ENCODE measurements around the gene RHBDL1. TPM values are rescaled to one million over a fixed set of nuclear protein-coding genes. Genes with fewer than 3 reads are reported as not detected.
A peak's percentile ranks its signal among the peaks of the same experiment; 100 is the strongest.

RHBDL1 gene
- total and polyA plus RNA-seq, 7 donors = 0.06 to 0.42 (median 0.13) TPM

DNA sequence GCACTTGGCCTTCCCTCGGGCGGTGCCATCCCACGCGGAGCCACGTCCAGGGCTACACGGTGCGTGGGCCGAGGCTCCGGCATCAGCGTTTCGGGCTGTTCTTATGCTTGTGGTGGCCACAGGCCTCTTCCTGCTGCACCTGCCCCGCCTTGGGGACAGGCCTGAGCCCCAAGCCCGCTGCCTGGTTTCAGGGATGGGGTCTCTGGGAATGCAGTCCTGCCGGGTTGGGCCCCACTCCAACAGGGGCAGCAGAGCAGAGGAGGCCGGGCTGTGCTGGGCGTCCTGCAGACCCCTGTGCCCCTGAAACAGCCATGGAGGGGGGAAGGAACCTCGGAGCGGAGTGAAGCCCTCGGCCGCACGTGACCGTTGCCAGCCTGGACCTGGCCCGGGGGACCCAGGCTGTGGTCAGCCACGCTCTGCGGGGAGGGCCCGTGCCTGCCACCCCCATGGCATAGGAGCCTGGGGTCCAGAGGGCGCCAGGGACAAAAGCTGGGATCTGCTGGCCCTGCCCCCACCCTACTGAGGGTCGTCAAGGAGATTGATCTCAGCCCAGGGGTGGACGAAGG is 45.1 kb upstream of the RHBDL1 start:
- no peak overlapping the region for H3K4me3 ChIP-seq
- WGBS, 3 donors = 44 to 52% (median 46%) methylated on average over 27 to 29 of the region's 29 CpGs
- no peak for ATAC-seq
- intact Hi-C loops (cut with DNase I) = loop anchor here in 1 of 2 donors (5.0 kb wide), 1 partner anchor 38 kb away; the partner anchor contains the start of gene RAB40C
- H3K9me3 ChIP-seq = no peaks in the 10 kb centered on the region
- H3K36me3 ChIP-seq (ENCODE audit: insufficient read depth in 1 of 2, low read depth in 1 of 2) = peaks cover 0 to 44% of the 10 kb centered on the region in 2 donors
- peaks cover 31% of the 10 kb centered on the region for H3K4me1 ChIP-seq
- peak overlapping the region; percentile 4 for H3K27ac ChIP-seq
- TF ChIP-seq, protein P1, sequence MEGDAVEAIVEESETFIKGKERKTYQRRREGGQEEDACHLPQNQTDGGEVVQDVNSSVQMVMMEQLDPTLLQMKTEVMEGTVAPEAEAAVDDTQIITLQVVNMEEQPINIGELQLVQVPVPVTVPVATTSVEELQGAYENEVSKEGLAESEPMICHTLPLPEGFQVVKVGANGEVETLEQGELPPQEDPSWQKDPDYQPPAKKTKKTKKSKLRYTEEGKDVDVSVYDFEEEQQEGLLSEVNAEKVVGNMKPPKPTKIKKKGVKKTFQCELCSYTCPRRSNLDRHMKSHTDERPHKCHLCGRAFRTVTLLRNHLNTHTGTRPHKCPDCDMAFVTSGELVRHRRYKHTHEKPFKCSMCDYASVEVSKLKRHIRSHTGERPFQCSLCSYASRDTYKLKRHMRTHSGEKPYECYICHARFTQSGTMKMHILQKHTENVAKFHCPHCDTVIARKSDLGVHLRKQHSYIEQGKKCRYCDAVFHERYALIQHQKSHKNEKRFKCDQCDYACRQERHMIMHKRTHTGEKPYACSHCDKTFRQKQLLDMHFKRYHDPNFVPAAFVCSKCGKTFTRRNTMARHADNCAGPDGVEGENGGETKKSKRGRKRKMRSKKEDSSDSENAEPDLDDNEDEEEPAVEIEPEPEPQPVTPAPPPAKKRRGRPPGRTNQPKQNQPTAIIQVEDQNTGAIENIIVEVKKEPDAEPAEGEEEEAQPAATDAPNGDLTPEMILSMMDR (IDR thresholded peaks at IDR 0.05) = no peak
- peak; percentile 30 to 48 for DNase-seq
- H3K27me3 ChIP-seq (ENCODE audit: insufficient read depth in 3 of 3, low read length in 2 of 3) = no peaks in the 10 kb centered on the region

DNA sequence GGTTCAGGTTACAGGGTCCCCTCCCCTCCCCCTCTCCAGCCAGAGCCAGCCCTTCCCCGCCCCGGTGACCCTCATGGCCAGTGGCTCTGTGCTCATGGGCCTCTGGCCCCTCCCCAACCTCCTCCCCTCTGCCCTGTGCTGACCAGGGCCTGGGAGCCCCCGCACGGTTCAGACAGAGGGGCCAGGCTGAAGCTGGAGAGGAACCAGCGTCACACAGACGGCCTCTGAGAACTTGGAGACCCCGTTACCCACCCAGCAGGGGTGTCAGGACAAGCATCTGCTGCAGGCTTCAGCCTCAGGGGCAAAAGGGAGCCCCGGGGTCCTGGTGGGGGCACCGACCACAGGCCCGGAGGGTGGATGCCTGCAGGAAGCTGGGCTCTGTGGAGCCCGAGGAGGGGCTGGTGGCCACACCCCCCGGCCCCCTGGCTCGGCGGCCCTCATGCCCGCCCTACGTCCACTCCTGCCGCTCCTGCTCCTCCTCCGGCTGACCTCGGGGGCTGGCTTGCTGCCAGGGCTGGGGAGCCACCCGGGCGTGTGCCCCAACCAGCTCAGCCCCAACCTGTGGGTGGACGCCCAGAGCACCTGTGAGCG is 44.6 kb upstream of the RHBDL1 start, which contains the start of gene WFIKKN1:
WFIKKN1 (plus strand) TSS at position 171 of the 591 bp plus-strand sequence; CDS start at position 440, 269 bp downstream.
- peak within 1 kb of the TSS; percentile 16 for H3K27ac ChIP-seq
- no peak for ATAC-seq

DNA sequence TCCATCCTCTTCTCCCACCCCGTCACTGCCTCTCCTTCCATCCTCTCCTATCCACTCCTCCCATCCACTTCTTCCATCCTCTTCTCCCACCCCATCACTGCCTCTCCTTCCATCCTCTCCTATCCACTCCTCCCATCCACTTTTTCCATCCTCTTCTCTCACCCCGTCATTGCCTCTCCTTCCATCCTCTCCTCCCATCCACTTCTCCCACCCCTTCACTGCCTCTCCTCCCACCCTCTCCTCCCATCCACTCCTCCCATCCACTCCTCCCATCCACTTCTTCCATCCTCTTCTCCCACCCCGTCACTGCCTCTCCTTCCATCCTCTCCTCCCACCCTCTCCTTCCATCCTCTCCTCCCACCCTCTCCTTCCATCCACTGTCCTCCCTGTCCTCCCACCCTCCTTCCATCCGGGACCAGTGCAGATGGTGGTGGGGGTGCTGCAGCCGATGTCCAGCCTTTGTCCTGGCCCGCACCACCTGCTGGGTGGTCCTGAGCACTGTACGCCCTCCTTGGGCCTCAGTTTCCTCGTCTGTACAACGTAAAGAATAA is 43.6 kb upstream of the RHBDL1 start:
- 53 to 55% (median 54%) methylated on average over 9 of the region's 9 CpGs for WGBS, 3 donors
- no peak overlapping the region for H3K4me3 ChIP-seq
- H3K27me3 ChIP-seq (ENCODE audit: insufficient read depth in 3 of 3, low read length in 2 of 3) = no peaks in the 10 kb centered on the region
- peaks cover 36% of the 10 kb centered on the region for H3K4me1 ChIP-seq
- no peak overlapping the region for H3K27ac ChIP-seq
- peaks cover 0 to 31% of the 10 kb centered on the region in 2 donors for H3K36me3 ChIP-seq (ENCODE audit: insufficient read depth in 1 of 2, low read depth in 1 of 2)
- no peaks in the 10 kb centered on the region for H3K9me3 ChIP-seq
- TF ChIP-seq, protein P1 (IDR thresholded peaks at IDR 0.05) = no peak
- intact Hi-C loops (cut with DNase I) = loop anchor here in 1 of 2 donors (5.0 kb wide), 1 partner anchor 40 kb away; the partner anchor contains the start of gene RAB40C
- ATAC-seq (no peak), DNase-seq (no peak)

More for the DNA sequence above, 44.6 kb upstream of the RHBDL1 start, which contains the start of gene WFIKKN1:
- H3K9me3 ChIP-seq = no peaks in the 10 kb centered on the region
- peak; percentile 46 to 68 for DNase-seq
- H3K4me3 ChIP-seq = no peak within 1 kb of the TSS
- 9 to 10% (median 9%) methylated on average over 9 to 23 of the region's 23 CpGs for WGBS, 3 donors
- H3K36me3 ChIP-seq (ENCODE audit: insufficient read depth in 1 of 2, low read depth in 1 of 2) = peaks cover 0 to 38% of the 10 kb centered on the region in 2 donors
- TF ChIP-seq, protein P1 (IDR thresholded peaks at IDR 0.05) = no peak
- no peaks in the 10 kb centered on the region for H3K27me3 ChIP-seq (ENCODE audit: insufficient read depth in 3 of 3, low read length in 2 of 3)
- intact Hi-C loops (cut with DNase I) = loop anchor here in 1 of 2 donors (5.0 kb wide), 1 partner anchor 39 kb away; the partner anchor contains the start of gene RAB40C
- H3K4me1 ChIP-seq = peaks cover 36% of the 10 kb centered on the region

DNA sequence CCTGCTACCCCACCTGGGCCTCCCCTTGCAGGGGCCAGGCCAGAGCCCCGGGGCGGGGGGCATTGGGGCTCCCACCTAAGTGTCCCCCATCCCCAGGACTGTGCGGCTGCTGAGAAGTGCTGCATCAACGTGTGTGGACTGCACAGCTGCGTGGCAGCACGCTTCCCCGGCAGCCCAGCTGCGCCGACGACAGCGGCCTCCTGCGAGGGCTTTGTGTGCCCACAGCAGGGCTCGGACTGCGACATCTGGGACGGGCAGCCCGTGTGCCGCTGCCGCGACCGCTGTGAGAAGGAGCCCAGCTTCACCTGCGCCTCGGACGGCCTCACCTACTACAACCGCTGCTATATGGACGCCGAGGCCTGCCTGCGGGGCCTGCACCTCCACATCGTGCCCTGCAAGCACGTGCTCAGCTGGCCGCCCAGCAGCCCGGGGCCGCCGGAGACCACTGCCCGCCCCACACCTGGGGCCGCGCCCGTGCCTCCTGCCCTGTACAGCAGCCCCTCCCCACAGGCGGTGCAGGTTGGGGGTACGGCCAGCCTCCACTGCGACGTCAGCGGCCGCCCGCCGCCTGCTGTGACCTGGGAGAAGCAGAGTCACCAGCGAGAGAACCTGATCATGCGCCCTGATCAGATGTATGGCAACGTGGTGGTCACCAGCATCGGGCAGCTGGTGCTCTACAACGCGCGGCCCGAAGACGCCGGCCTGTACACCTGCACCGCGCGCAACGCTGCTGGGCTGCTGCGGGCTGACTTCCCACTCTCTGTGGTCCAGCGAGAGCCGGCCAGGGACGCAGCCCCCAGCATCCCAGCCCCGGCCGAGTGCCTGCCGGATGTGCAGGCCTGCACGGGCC is 42.8 kb upstream of the RHBDL1 start:
- intact Hi-C loops (cut with DNase I) = loop anchor here in 1 of 2 donors (5.0 kb wide), 1 partner anchor 40 kb away; the partner anchor contains the start of gene RAB40C
- 91 to 93% (median 92%) methylated on average over 64 to 67 of the region's 67 CpGs for WGBS, 3 donors
- DNase-seq = peak in 1 of 2 donors; percentile 17
- H3K27me3 ChIP-seq (ENCODE audit: insufficient read depth in 3 of 3, low read length in 2 of 3) = no peaks in the 10 kb centered on the region
- H3K27ac ChIP-seq = no peak overlapping the region
- peaks cover 0 to 27% of the 10 kb centered on the region in 2 donors for H3K36me3 ChIP-seq (ENCODE audit: insufficient read depth in 1 of 2, low read depth in 1 of 2)
- no peak overlapping the region for H3K4me3 ChIP-seq
- no peak for ATAC-seq
- peaks cover 36% of the 10 kb centered on the region for H3K4me1 ChIP-seq
- H3K9me3 ChIP-seq = no peaks in the 10 kb centered on the region
- TF ChIP-seq, protein P1 (IDR thresholded peaks at IDR 0.05) = no peak
